ENCODE measurements around the gene ZNF598.

The ZNF598 gene

GRCh38 chr16:1991948-1992703 lies 17.5 kb downstream of the ZNF598 start:
- peak in 55 of 56 donors; percentile 34 to 94 (median 80) for DNase-seq

DNA sequence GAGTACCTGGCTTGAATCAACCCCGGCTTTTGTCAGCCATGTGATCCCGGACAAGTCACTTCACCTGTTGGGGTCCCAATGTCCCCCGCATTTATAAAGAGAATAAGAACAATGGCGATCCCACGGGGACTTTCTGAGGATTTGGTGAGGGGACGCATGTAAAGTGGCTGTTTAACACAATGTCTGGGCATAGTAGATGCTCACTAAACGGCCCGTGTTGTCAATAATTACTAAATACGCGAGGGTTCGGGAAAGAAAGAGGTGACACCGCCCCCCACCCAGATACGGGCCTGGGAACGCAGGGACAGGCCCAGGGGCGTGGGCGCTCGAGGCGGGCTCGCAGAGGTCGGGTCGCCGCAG lies 18.1 kb downstream of the ZNF598 start:
- DNase-seq, result no peak

DNA sequence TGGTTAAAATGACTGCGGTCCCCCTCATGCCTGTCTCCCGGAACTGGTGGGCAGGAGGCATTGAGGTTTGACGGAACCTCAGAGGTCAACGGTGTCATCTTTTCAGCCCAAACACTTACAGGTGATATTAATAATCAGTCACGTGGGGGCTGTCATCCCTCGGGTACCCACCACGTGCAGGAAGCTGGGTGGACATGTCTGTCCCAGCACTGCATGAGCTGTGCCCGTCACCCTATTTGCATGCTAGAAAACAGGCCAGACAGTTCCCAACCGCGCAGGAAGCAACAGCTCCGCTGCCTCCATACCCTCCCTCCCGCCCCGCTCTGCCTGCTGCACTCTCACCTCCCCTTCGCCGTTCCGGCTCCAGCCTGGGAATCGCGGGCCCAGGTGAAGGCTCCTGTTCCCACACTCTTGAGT lies 18.5 kb downstream of the ZNF598 start:
- DNase-seq, result no peak

DNA sequence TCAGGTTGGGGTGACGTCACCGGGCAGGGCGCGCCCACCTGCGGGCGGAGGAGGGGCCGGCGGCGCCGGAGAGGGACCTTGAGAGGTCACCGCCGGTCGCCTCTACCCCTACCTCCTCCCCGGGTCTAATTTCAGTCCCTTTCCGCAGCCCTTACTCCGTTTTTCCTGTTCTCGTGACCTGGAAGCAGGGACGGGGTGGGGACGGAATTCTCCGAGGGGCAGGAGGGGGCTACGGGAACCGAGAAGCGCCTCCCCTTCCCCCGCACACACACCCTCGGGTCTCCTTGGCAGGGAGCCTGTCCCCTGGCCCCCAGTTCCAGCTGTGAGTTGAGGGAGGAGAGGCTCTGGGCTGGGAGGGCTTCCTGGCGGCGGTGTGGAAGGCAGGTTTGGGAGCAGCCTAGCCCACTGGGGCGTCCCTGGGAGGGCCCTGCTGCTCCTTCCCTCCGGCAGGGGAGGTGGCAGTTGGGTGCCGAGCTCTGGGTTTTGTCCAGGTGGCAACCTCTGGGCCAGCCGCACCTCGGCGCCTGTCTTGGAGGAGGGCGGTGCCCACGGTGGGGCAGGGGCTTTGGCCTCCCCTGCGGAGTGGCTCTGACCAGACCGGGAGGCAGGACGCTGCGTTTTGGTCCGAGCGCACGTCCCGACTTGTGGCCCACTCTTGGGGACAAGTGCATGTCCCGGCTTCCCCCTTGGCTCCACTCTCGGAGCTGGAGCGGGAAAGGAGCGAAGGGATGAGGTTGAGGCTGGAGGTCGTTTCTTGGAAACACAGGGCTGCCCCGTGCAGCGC lies 19.1 kb downstream of the ZNF598 start:
- DNase-seq, result peak in 3 of 56 donors; percentile 30 to 46 (median 41)

- no peak for DNase-seq
Measured at GRCh38 chr16:1990101-1990350, 19.6 kb downstream of the ZNF598 start.

- DNase-seq, result peak in 1 of 56 donors; percentile 24
Measured at GRCh38 chr16:1989209-1990100, 20.2 kb downstream of the ZNF598 start, which contains the start of gene SYNGR3. TSS of gene SYNGR3 (plus strand) at chr16:1989970. CDS start at chr16:1990103, 133 bp downstream.

- DNase-seq, result no peak
Measured at GRCh38 chr16:1987198-1987597, 22.4 kb downstream of the ZNF598 start.

- no peak for DNase-seq
Measured at GRCh38 chr16:1985466-1986150, 24.0 kb downstream of the ZNF598 start.

DNA sequence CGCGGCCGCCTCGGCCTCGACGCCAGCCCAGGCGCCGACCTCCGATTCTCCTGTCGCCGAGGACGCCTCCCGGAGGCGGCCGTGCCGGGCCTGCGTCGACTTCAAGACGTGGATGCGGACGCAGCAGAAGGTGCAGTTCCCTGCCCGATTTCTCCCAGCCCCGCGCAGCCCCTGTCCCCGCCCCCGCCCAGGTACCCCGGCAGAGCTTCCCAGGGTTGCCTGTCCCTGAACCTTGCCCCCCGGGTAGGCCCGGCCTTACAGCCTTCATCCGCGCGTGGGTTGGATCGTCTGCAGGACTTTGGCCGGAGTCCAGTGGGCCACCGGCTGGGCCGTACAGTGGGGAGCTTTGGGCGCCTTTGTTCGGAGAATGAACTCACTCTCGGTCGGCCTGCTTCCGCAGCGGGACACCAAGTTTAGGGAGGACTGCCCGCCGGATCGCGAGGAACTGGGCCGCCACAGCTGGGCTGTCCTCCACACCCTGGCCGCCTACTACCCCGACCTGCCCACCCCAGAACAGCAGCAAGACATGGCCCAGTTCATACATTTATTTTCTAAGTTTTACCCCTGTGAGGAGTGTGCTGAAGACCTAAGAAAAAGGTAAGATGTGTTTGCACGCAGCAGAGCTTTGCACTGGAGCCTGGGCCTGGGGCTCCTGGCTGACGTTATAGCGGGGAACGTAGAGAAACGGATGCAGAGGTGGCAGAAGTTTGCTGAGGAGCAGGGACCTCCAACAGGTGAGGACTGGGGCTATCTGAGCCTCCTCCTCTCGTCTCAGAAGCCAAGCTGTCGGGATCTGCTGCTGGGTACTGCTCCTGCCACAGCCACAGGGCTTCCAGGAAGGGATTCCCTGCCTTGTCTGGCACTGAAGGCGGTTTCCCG lies 25.0 kb downstream of the ZNF598 start:
- DNase-seq, result peak in 12 of 56 donors; percentile 34 to 59 (median 50)

DNA sequence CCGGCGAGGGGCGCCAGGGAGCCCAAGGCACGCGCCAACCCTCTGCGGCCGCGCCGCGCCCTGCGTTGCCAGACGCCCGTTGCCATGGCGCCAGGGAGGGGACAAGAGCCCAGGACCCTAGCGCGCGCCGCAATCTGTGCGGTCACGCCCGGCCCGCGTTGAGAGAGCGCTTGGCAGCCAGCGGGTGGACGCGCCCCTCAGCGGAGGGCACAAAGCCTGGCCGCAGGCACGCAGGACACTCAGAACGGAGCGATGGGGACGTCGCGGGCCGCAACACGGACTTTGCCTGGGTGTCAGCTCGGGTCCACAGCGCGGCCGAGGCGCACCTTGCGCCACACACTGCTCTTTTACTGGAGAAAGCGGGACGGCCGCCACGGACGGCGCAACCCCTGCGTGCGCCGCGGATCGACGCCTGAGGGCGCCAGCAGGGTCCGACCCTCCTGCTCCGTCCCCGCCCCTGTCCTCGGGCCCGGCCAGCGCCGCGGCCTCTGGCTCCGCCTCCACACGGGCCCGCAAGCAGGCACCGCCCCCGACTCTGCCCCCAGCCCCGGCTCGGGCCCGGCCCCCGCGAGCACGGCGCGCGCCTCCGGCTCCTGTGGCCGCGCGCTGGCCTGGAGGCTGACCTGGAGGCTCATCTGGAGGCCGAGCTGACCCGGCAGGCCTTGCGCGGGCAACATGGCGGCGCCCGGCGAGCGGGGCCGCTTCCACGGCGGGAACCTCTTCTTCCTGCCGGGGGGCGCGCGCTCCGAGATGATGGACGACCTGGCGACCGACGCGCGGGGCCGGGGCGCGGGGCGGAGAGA lies 25.9 kb downstream of the ZNF598 start, which contains the start of gene GFER:
TSS of gene GFER (plus strand) at position 650 of the 803 bp plus-strand sequence. CDS start at position 676, 26 bp downstream.
- DNase-seq, result peak in 55 of 56 donors; percentile 36 to 91 (median 77)

GRCh38 chr16:1982991-1983543 lies 26.6 kb downstream of the ZNF598 start:
- no peak for DNase-seq

GRCh38 chr16:1982013-1982433 lies 27.6 kb downstream of the ZNF598 start:
- peak in 22 of 56 donors; percentile 6 to 58 (median 20) for DNase-seq

- no peak for DNase-seq
Measured at GRCh38 chr16:1981398-1981836, 28.2 kb downstream of the ZNF598 start, which contains the start of gene NOXO1. TSS of gene NOXO1 (minus strand) at chr16:1981469. CDS start at chr16:1981179, 290 bp downstream.

- no peak for DNase-seq
Measured at GRCh38 chr16:1980770-1981087, 28.9 kb downstream of the ZNF598 start.

- peak in 2 of 56 donors; percentile 14 to 21 for DNase-seq
Measured at GRCh38 chr16:1980030-1980769, 29.4 kb downstream of the ZNF598 start.

- DNase-seq, result peak in 6 of 56 donors; percentile 7 to 40 (median 22)
Measured at GRCh38 chr16:1979271-1980029, 30.2 kb downstream of the ZNF598 start.
